ENCODE data around the gene KRTAP2-2.

KRTAP2-2 gene

DNA sequence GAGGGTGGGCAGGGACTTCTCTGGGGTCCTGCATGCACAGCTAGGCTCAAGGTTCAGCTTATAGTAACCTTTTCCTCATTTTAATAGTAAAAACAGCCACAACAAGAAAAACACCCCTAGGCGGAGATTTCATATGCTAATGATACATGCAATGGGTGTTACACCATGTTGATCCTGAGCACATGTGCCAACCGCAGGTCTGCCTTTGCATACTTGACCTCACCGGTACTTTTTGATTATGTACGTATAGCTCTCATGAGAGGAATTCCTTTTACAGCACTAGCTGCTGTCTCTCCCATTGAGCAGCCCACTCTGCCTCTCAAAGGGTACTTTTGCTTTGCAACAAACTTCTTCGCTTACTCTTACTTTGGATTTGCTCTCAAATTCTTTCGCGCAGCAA, 41.0 kb upstream of the KRTAP2-2 start:
- TF ChIP-seq TAF1 (IDR thresholded peaks at IDR 0.05; ENCODE audit: low read depth) = no peak
- no peak for TF ChIP-seq YY1 (IDR thresholded peaks at IDR 0.05; ENCODE audit: low read depth)
- TF ChIP-seq, protein P1, sequence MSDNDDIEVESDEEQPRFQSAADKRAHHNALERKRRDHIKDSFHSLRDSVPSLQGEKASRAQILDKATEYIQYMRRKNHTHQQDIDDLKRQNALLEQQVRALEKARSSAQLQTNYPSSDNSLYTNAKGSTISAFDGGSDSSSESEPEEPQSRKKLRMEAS (IDR thresholded peaks at IDR 0.05) = no peak
- TF ChIP-seq EGR1 (IDR thresholded peaks at IDR 0.05) = no peak
- TF ChIP-seq, protein P2, sequence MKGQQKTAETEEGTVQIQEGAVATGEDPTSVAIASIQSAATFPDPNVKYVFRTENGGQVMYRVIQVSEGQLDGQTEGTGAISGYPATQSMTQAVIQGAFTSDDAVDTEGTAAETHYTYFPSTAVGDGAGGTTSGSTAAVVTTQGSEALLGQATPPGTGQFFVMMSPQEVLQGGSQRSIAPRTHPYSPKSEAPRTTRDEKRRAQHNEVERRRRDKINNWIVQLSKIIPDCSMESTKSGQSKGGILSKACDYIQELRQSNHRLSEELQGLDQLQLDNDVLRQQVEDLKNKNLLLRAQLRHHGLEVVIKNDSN (IDR thresholded peaks at IDR 0.05) = no peak
- no peak for TF ChIP-seq TCF12 (IDR thresholded peaks at IDR 0.05; ENCODE audit: low read depth)
- no peak for TF ChIP-seq TEAD4 (IDR thresholded peaks at IDR 0.05)
- TF ChIP-seq CREB1 (IDR thresholded peaks at IDR 0.05; ENCODE audit: low read depth) = no peak
- no peak for TF ChIP-seq CEBPB (IDR thresholded peaks at IDR 0.05)
- TF ChIP-seq NFIC (IDR thresholded peaks at IDR 0.05) = no peak
- TF ChIP-seq, protein P3, sequence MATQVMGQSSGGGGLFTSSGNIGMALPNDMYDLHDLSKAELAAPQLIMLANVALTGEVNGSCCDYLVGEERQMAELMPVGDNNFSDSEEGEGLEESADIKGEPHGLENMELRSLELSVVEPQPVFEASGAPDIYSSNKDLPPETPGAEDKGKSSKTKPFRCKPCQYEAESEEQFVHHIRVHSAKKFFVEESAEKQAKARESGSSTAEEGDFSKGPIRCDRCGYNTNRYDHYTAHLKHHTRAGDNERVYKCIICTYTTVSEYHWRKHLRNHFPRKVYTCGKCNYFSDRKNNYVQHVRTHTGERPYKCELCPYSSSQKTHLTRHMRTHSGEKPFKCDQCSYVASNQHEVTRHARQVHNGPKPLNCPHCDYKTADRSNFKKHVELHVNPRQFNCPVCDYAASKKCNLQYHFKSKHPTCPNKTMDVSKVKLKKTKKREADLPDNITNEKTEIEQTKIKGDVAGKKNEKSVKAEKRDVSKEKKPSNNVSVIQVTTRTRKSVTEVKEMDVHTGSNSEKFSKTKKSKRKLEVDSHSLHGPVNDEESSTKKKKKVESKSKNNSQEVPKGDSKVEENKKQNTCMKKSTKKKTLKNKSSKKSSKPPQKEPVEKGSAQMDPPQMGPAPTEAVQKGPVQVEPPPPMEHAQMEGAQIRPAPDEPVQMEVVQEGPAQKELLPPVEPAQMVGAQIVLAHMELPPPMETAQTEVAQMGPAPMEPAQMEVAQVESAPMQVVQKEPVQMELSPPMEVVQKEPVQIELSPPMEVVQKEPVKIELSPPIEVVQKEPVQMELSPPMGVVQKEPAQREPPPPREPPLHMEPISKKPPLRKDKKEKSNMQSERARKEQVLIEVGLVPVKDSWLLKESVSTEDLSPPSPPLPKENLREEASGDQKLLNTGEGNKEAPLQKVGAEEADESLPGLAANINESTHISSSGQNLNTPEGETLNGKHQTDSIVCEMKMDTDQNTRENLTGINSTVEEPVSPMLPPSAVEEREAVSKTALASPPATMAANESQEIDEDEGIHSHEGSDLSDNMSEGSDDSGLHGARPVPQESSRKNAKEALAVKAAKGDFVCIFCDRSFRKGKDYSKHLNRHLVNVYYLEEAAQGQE (IDR thresholded peaks at IDR 0.05; ENCODE audit: low read depth) = no peak
- no peak for TF ChIP-seq EP300 (IDR thresholded peaks at IDR 0.05; ENCODE audit: borderline replicate concordance)
- TF ChIP-seq RAD21 (IDR thresholded peaks at IDR 0.05; ENCODE audit: low read depth) = no peak
- no peak for TF ChIP-seq ZBTB7A (IDR thresholded peaks at IDR 0.05; ENCODE audit: low read depth)

DNA sequence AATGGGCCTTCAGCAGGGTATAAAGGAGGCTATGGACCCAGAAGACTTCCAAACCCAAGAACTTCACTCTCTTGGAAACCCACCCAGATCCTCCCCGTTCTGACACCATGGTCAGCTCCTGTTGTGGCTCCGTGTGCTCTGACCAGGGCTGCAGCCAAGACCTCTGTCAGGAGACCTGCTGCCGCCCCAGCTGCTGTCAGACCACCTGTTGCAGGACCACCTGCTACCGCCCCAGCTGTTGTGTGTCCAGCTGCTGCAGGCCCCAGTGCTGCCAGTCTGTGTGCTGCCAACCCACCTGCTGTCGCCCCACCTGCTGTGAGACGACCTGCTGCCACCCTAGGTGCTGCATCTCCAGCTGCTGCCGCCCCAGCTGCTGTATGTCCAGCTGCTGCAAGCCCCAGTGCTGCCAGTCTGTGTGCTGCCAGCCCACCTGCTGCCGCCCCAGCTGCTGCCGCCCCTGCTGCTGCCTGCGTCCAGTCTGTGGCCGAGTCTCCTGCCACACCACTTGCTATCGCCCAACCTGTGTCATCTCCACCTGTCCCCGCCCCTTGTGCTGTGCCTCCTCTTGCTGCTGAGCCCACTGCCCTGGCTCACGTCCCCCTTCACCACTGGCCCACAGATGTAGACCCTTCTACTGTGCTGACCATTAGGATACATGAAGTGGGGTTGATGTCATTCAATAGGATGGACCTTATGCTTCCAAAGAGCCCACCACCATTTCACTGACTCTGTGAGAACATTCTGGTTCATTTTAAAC, 29.2 kb upstream of the KRTAP2-2 start, which contains the start of gene KRTAP4-7:
Gene KRTAP4-7 (plus strand): TSS at position 51 of the 757 bp plus-strand sequence. CDS start 57 bp downstream, at position 108.
- TF ChIP-seq, protein P3 (IDR thresholded peaks at IDR 0.05; ENCODE audit: low read depth) = 0 out of 2 replicates have a peak, but pooled peaks have one; percentile 36

DNA sequence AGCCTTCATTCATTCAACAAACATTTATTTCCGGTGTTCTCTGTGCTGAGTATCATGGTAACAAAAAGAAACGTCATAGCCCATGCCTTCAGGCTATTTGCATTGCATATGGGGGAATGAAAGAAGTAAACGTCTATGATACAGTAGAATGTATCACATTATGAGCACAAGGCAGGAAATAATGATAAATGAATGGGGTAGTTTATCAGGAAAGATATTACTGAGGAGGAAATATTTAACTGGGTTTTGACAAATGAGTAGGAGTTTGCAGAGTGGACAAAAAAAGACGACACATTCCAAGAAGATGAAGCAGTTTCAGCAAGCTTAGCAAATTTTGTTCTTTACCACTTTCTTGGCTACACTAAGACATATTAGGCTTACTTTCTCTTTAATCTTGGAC, 27.6 kb upstream of the KRTAP2-2 start:
- TF ChIP-seq, protein P3 (IDR thresholded peaks at IDR 0.05; ENCODE audit: low read depth) = no peak
- TF ChIP-seq CEBPB (IDR thresholded peaks at IDR 0.05) = no peak
- TF ChIP-seq NFIC (IDR thresholded peaks at IDR 0.05) = no peak
- no peak for TF ChIP-seq EGR1 (IDR thresholded peaks at IDR 0.05)
- no peak for TF ChIP-seq CREB1 (IDR thresholded peaks at IDR 0.05; ENCODE audit: low read depth)
- no peak for TF ChIP-seq RAD21 (IDR thresholded peaks at IDR 0.05; ENCODE audit: low read depth)
- TF ChIP-seq TCF12 (IDR thresholded peaks at IDR 0.05; ENCODE audit: low read depth) = no peak
- no peak for TF ChIP-seq EP300 (IDR thresholded peaks at IDR 0.05; ENCODE audit: borderline replicate concordance)
- no peak for TF ChIP-seq TEAD4 (IDR thresholded peaks at IDR 0.05)
- TF ChIP-seq TAF1 (IDR thresholded peaks at IDR 0.05; ENCODE audit: low read depth) = no peak
- TF ChIP-seq FOXM1 (IDR thresholded peaks at IDR 0.05; ENCODE audit: borderline replicate concordance, low read depth) = no peak
- TF ChIP-seq, protein P1 (IDR thresholded peaks at IDR 0.05) = no peak
- no peak for TF ChIP-seq ZBTB7A (IDR thresholded peaks at IDR 0.05; ENCODE audit: low read depth)
- TF ChIP-seq, protein P2 (IDR thresholded peaks at IDR 0.05) = no peak
- TF ChIP-seq YY1 (IDR thresholded peaks at IDR 0.05; ENCODE audit: low read depth) = no peak

DNA sequence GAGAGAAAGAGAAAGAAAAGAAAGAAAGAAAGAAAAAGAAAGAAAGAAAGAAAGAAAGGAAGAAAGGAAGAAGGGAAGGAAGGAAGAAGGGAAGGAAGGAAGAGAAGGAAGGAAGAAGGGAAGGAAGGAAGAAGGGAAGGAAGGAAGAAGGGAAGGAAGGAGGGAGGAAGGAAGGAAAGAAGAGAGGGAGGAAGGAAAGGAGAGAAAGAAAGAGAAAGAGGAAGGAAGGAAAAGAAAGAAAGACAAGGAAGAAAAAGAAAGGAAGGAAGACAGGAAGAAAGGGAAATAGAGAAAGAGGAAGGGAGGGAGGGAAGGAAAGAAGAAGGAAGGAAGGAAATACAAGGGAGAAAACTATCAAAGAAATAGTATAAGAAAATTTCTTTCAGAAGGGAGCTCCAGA, 21.8 kb upstream of the KRTAP2-2 start:
- TF ChIP-seq, protein P2 (IDR thresholded peaks at IDR 0.05) = no peak
- TF ChIP-seq CREB1 (IDR thresholded peaks at IDR 0.05; ENCODE audit: low read depth) = no peak
- TF ChIP-seq, protein P1 (IDR thresholded peaks at IDR 0.05) = no peak
- no peak for TF ChIP-seq FOXM1 (IDR thresholded peaks at IDR 0.05; ENCODE audit: borderline replicate concordance, low read depth)
- TF ChIP-seq EP300 (IDR thresholded peaks at IDR 0.05; ENCODE audit: borderline replicate concordance) = no peak
- no peak for TF ChIP-seq TCF12 (IDR thresholded peaks at IDR 0.05; ENCODE audit: low read depth)
- no peak for TF ChIP-seq EGR1 (IDR thresholded peaks at IDR 0.05)
- TF ChIP-seq CEBPB (IDR thresholded peaks at IDR 0.05) = no peak
- TF ChIP-seq TAF1 (IDR thresholded peaks at IDR 0.05; ENCODE audit: low read depth) = no peak
- no peak for TF ChIP-seq NFIC (IDR thresholded peaks at IDR 0.05)
- TF ChIP-seq, protein P3 (IDR thresholded peaks at IDR 0.05; ENCODE audit: low read depth) = no peak
- no peak for TF ChIP-seq TEAD4 (IDR thresholded peaks at IDR 0.05)
- TF ChIP-seq ZBTB7A (IDR thresholded peaks at IDR 0.05; ENCODE audit: low read depth) = no peak
- TF ChIP-seq YY1 (IDR thresholded peaks at IDR 0.05; ENCODE audit: low read depth) = no peak
- TF ChIP-seq RAD21 (IDR thresholded peaks at IDR 0.05; ENCODE audit: low read depth) = no peak

All from Ishikawa (cell line).